K562 (cell line): ENCODE measurements around the gene MRPS24. TPM values are rescaled to one million over a fixed set of nuclear protein-coding genes. Genes with fewer than 3 reads are reported as not detected.
A peak's percentile ranks its signal among the peaks of the same experiment; 100 is the strongest.
"Not testable (repeated sequence)": the region's sequence is repeated elsewhere in the genome, so short reads cannot be mapped to it uniquely, and the experiment has no call there.

Experiments
- ATAC-seq: fragments of 200-7000 bp; cut with Tn5 transposase; 3 replicates; pipeline ENCODE4 v1.9.1; 2020; ENCODE audit warnings: moderate library complexity
- BruUV-seq: library from RNA; stranded (reverse); fragments of 400-500 nt; replicated peaks from 2 replicates; lab custom pipeline; 2021; lab: Mats Ljungman, UMichigan
- CTCF ChIA-PET: fragments of 300-600 bp; formaldehyde crosslinking; extraction: SDS; loops from one replicate; lab custom pipeline; 2021; ENCODE audit warnings: low intra/inter-chr PET ratio; lab: Yijun Ruan, JAX
- POLR2A ChIA-PET: fragments of 300-600, 350-650 bp; sonication (Branson Sonifier 250); formaldehyde crosslinking; extraction: SDS; loops from one replicate; lab custom pipeline; 2021; ENCODE audit warnings: antibody characterized with exemption, inconsistent platforms; lab: Yijun Ruan, JAX
- DNase-seq, 4 experiments: peaks; one replicate each; pipeline versions ENCODE4 v3.0.0 to v3.0.0-alpha.2; 2011 to 2018; ENCODE audit warnings: low spot score in 3 of 4, mixed read lengths in 3 of 4; ENCODE audit errors: extremely low read depth in 1 of 4
- FAIRE-seq: peaks from 2 replicates; lab custom pipeline; 2011; peaks lifted over from hg19 to GRCh38; lab: Jason Lieb, UNC
- H2AFZ ChIP-seq: 2 replicates; pipeline ENCODE4 v1.6.0; 2011; ENCODE audit warnings: low read depth, low read length, control low read depth, inconsistent platforms
- H3K27ac ChIP-seq: fragments of 200-600 bp; 3 replicates; pipeline ENCODE4 v1.8.0; 2011; ENCODE audit warnings: low read depth, mild to moderate bottlenecking, control low read depth, inconsistent platforms, low read length, moderate library complexity, mixed read lengths; ENCODE audit errors: extremely low read depth
- H3K27me3 ChIP-seq, 2 experiments: fragments of 300-600 bp in 1 of 2; 2 replicates in 1 of 2; 3 replicates in 1 of 2; pipeline versions ENCODE4 v1.6.0 to v1.8.0; 2011; ENCODE audit warnings: inconsistent platforms in 2 of 2, low read length in 2 of 2, mild to moderate bottlenecking in 1 of 2, mixed read lengths in 1 of 2, moderate library complexity in 1 of 2; ENCODE audit not compliant: control insufficient read depth in 2 of 2, insufficient read depth in 2 of 2
- H3K36me3 ChIP-seq: fragments of 300-600 bp; 3 replicates; pipeline ENCODE4 v1.8.0; 2011; ENCODE audit warnings: mild to moderate bottlenecking, low read length, inconsistent platforms; ENCODE audit not compliant: control insufficient read depth, insufficient read depth
- H3K4me1 ChIP-seq, 2 experiments: fragments of 200-600 bp in 1 of 2; replicated peaks in 1 of 2; 2 replicates in 1 of 2; 3 replicates in 1 of 2; pipeline versions ENCODE4 v1.5.1 to v1.8.0; 2011; ENCODE audit warnings: inconsistent platforms in 2 of 2, low read length in 2 of 2, mild to moderate bottlenecking in 1 of 2, mixed read lengths in 1 of 2, moderate library complexity in 1 of 2; ENCODE audit not compliant: control insufficient read depth in 2 of 2, insufficient read depth in 2 of 2
- H3K4me2 ChIP-seq: 2 replicates; pipeline ENCODE4 v1.6.1; 2011; ENCODE audit warnings: low read length, control low read depth, inconsistent platforms, mixed read lengths; ENCODE audit not compliant: insufficient read depth
- H3K4me3 ChIP-seq: fragments of 200-600 bp; sonication (generic), shearing (Covaris generic); 2 replicates; pipeline ENCODE4 v1.5.1; 2016; ENCODE audit warnings: control low read depth, inconsistent platforms
- H3K79me2 ChIP-seq: fragments of 200-600 bp; 3 replicates; pipeline ENCODE4 v1.8.0; 2011; ENCODE audit warnings: low read length, inconsistent platforms; ENCODE audit not compliant: control insufficient read depth, insufficient read depth
- H3K9ac ChIP-seq, 2 experiments: 2 replicates each; pipeline versions ENCODE4 v1.6.0 to v1.6.1; 2011; ENCODE audit warnings: low read depth in 2 of 2, low read length in 2 of 2, control low read depth in 1 of 2, inconsistent platforms in 1 of 2, mild to moderate bottlenecking in 1 of 2, mixed read lengths in 1 of 2; ENCODE audit not compliant: insufficient read depth in 1 of 2
- H3K9me1 ChIP-seq: one replicate; pipeline ENCODE4 v1.6.0; 2011; ENCODE audit warnings: inconsistent platforms, mild to moderate bottlenecking, low read length, moderate library complexity; ENCODE audit not compliant: control insufficient read depth, insufficient read depth
- H3K9me3 ChIP-seq: replicated peaks from 2 replicates; pipeline ENCODE4 v1.5.1; 2011; ENCODE audit warnings: low read depth, low read length, inconsistent platforms; ENCODE audit not compliant: control insufficient read depth, insufficient read depth
- H4K20me1 ChIP-seq: replicated peaks from 2 replicates; pipeline ENCODE4 v1.6.1; 2011; ENCODE audit warnings: low read length, inconsistent platforms, mixed read lengths; ENCODE audit not compliant: control insufficient read depth, insufficient read depth
- ARID1B ChIP-seq: fragments of 450-650 bp; IDR thresholded peaks from 2 replicates; pipeline ENCODE4 v1.6.1; 2016; ENCODE audit warnings: antibody characterized with exemption, mild to moderate bottlenecking, inconsistent platforms
- CBFA2T2 ChIP-seq: fragments of 450-650 bp; conservative IDR thresholded peaks from 2 replicates; pipeline ENCODE4 v1.6.1; 2017; ENCODE audit warnings: mild to moderate bottlenecking
- CBFA2T3 ChIP-seq: fragments of 450-650 bp; IDR thresholded peaks from 2 replicates; pipeline ENCODE4 v1.6.1; 2017
- CTBP1 ChIP-seq: fragments of 450-650 bp; IDR thresholded peaks from 2 replicates; pipeline ENCODE4 v1.6.1; 2016; ENCODE audit warnings: borderline replicate concordance
- EP300 ChIP-seq: IDR thresholded peaks from 2 replicates; pipeline ENCODE4 v1.6.1; 2012; ENCODE audit warnings: low read length, improper control_type of control experiment
- FOSL1 ChIP-seq: fragments of 200-800 bp; sonication (Bioruptor generic); conservative IDR thresholded peaks from 2 replicates; pipeline ENCODE4 v1.6.1; 2016; ENCODE audit warnings: missing genetic modification characterization, missing compliant biosample characterization
- GATAD2A ChIP-seq: fragments of 450-650 bp; IDR thresholded peaks from 2 replicates; pipeline ENCODE4 v1.6.1; 2017
- JUND ChIP-seq, 2 experiments: IDR thresholded peaks; 2 replicates in 1 of 2; 3 replicates in 1 of 2; pipeline ENCODE4 v1.6.1; 2011; ENCODE audit warnings: borderline replicate concordance in 2 of 2, low read depth in 2 of 2, low read length in 2 of 2, improper control_type of control experiment in 1 of 2, missing biosample characterization in 1 of 2, missing genetic modification characterization in 1 of 2, missing genetic modification reagents in 1 of 2
- KDM1A ChIP-seq, 2 experiments: fragments of 450-650 bp; IDR thresholded peaks; 2 replicates each; pipeline ENCODE4 v1.6.1; 2016; ENCODE audit warnings: mild to moderate bottlenecking in 2 of 2
- LEF1 ChIP-seq: fragments of 450-650 bp; IDR thresholded peaks from 2 replicates; pipeline ENCODE4 v1.6.1; 2016; ENCODE audit warnings: mild to moderate bottlenecking
- MTA2 ChIP-seq: fragments of 450-650 bp; IDR thresholded peaks from 2 replicates; pipeline ENCODE4 v1.6.1; 2016; ENCODE audit warnings: low read depth
- NCOR1 ChIP-seq: fragments of 450-650 bp; IDR thresholded peaks from 2 replicates; pipeline ENCODE4 v1.6.1; 2016; ENCODE audit warnings: mild to moderate bottlenecking, moderate library complexity
- NR2C1 ChIP-seq, 2 experiments: fragments of 450-650 bp; IDR thresholded peaks; 2 replicates each; pipeline ENCODE4 v1.6.1; 2017; ENCODE audit warnings: mild to moderate bottlenecking in 2 of 2, antibody characterized with exemption in 1 of 2, inconsistent platforms in 1 of 2, missing compliant biosample characterization in 1 of 2, missing genetic modification characterization in 1 of 2
- NR2C2 ChIP-seq, 2 experiments: fragments of 200-800 bp in 1 of 2; sonication (Bioruptor generic) in 1 of 2; sonication (generic) in 1 of 2; formaldehyde crosslinking in 1 of 2; IDR thresholded peaks; 2 replicates each; pipeline versions ENCODE4 v1.6.1 to v1.8.0; 2016 to 2022; ENCODE audit warnings: mild to moderate bottlenecking in 1 of 2, missing compliant biosample characterization in 1 of 2, missing genetic modification characterization in 1 of 2, missing genetic modification reagents in 1 of 2
- RCOR1 ChIP-seq, 2 experiments: IDR thresholded peaks; 2 replicates each; pipeline ENCODE4 v1.6.1; 2012; ENCODE audit warnings: low read depth in 2 of 2, low read length in 2 of 2, borderline replicate concordance in 1 of 2, improper control_type of control experiment in 1 of 2
- SMAD4 ChIP-seq: fragments of 250-450 bp; sonication (Bioruptor Pico); conservative IDR thresholded peaks from 2 replicates; pipeline ENCODE4 v1.8.0; 2021; ENCODE audit warnings: inconsistent platforms, mild to moderate bottlenecking, moderate library complexity
- SMARCA4 ChIP-seq: fragments of 450-650 bp; IDR thresholded peaks from 2 replicates; pipeline ENCODE4 v1.6.1; 2016
- SMARCE1 ChIP-seq: fragments of 450-650 bp; IDR thresholded peaks from 2 replicates; pipeline ENCODE4 v1.7.1; 2016; ENCODE audit warnings: mild to moderate bottlenecking
- SOX6 ChIP-seq: fragments of 450-650 bp; IDR thresholded peaks from 2 replicates; pipeline ENCODE4 v1.6.1; 2014; ENCODE audit warnings: mild to moderate bottlenecking
- TAL1 ChIP-seq: fragments of 450-650 bp; IDR thresholded peaks from 2 replicates; pipeline ENCODE4 v1.6.1; 2016; ENCODE audit warnings: mild to moderate bottlenecking
- TCF3 ChIP-seq: sonication (generic); formaldehyde crosslinking; IDR thresholded peaks from 2 replicates; pipeline ENCODE4 v1.4.0; 2020; ENCODE audit warnings: mild to moderate bottlenecking, missing genetic modification reagents
- TEAD4 ChIP-seq, 2 experiments: sonication (generic) in 1 of 2; formaldehyde crosslinking in 1 of 2; IDR thresholded peaks; 2 replicates each; pipeline versions ENCODE4 v1.6.1 to v1.8.0; 2012 to 2022; ENCODE audit warnings: borderline replicate concordance in 1 of 2, inconsistent platforms in 1 of 2, low read length in 1 of 2, mild to moderate bottlenecking in 1 of 2, missing genetic modification reagents in 1 of 2
- ZBTB7A ChIP-seq: IDR thresholded peaks from 2 replicates; pipeline ENCODE4 v1.6.1; 2011; ENCODE audit warnings: low read depth, mild to moderate bottlenecking, low read length, moderate library complexity, borderline replicate concordance; ENCODE audit not compliant: control insufficient read depth
- WGBS: fragments of 100-300 bp; shearing (Covaris generic); methylation state at CpG from one replicate; pipeline ENCODE4 v1.1.6; 2016; ENCODE audit warnings: low coverage, mixed read lengths; ENCODE audit not compliant: insufficient coverage; ENCODE audit errors: missing lambda C conversion rate; 5-methylcytosine and 5-hydroxymethylcytosine counted together
- in situ Hi-C: fragments of 300-500 bp; cut with MboI; formaldehyde crosslinking; loops from 4 replicates; pipeline ENCODE4 v1.15.0; 2018; ENCODE audit warnings: inconsistent platforms, mixed read lengths
- intact Hi-C: fragments of 100-400 bp; cut with micrococcal nuclease; formaldehyde crosslinking; loops from 2 replicates; pipeline ENCODE4 v1.14.2; 2022
- polyA plus RNA-seq, 8 experiments: library from polyadenylated mRNA; depleted of rRNA in 4 of 8; stranded (reverse) in 5 of 8; unstranded in 3 of 8; fragments of >200 nt; fragmentation: Nextera tagmentation in 2 of 8; fragmentation: Illumina TruSeq in 1 of 8; extraction: Ambion mirVana in 2 of 8; extraction: Trizol in 1 of 8; gene quantifications; 2 replicates each; pipeline versions ENCODE4 v1.2.1 to v1.2.3, GENCODE V29; 2011 to 2014; ENCODE audit warnings: inconsistent platforms in 1 of 8, missing spikeins in 1 of 8
- total RNA-seq, 7 experiments: library from RNA; depleted of rRNA in 6 of 7; stranded (reverse); fragments of >200 nt in 6 of 7; fragmentation: Illumina TruSeq in 2 of 7; extraction: Trizol in 2 of 7; gene quantifications; 2 replicates each; pipeline versions ENCODE4 v1.2.1 to v1.2.3, GENCODE V29; 2011 to 2021; ENCODE audit warnings: low replicate concordance in 1 of 7
- TF ChIP-seq, protein P1 (sequence below): sonication (generic); IDR thresholded peaks from 2 replicates; pipeline ENCODE4 v1.6.1; 2016

The MRPS24 gene
- total and polyA plus RNA-seq, 9 of the 15 experiments (the other 6 are each of a cell fraction or from before 2014, with no cell fraction given), result 51.4 to 214 (median 169) TPM

DNA sequence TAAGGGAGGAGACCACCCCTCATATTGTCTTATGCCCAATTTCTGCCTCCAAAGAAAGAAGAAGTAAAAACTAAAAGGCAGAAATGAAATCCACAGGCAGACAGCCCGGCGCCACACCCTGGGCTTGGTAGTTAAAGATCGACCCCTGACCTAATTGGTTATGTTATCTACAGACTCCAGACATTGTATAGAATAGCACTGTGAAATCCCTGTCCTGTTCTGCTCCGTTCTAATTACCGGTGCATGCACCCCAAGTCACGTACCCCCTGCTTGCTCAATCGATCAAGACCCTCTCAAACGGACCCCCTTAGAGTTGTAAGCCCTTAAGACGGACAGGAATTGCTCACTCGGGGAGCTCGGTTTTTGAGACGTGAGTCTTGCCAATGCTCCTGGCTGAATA lies 44.8 kb downstream of the MRPS24 start:
- H3K36me3 ChIP-seq; H3K9me1 ChIP-seq; BruUV-seq; H3K9ac ChIP-seq; H2AFZ ChIP-seq; H3K4me2 ChIP-seq; H3K4me3 ChIP-seq; H3K4me1 ChIP-seq; intact Hi-C loops; H3K9me3 ChIP-seq; H3K79me2 ChIP-seq; H4K20me1 ChIP-seq; FAIRE-seq; in situ Hi-C loops; H3K27ac ChIP-seq; TF ChIP-seq NR2C2 (CRISPR knock-in tag; IDR thresholded peaks at IDR 0.05); JUND (tag; IDR thresholded peaks at IDR 0.05; ENCODE audit: borderline replicate concordance, low read depth, low read length); TEAD4 (CRISPR knock-in tag; IDR thresholded peaks at IDR 0.05; ENCODE audit: borderline replicate concordance); NR2C1 (IDR thresholded peaks at IDR 0.05): not testable (repeated sequence)
- ChIA-PET CTCF (interaction anchor here (0.6 kb wide), 1 partner anchor 364 kb away, joined by 3 read pairs; no protein-coding TSS in a partner anchor), POLR2A (interaction anchor here (1.4 to 1.7 kb wide), 2 partner anchors 9 to 12 kb away, joined by 3 to 4 read pairs; no protein-coding TSS in a partner anchor)
- H3K27me3 ChIP-seq, result peaks cover 20 to 21% of the 10 kb centered on the region in 2 experiments
- 1% methylated on average over 11 of the region's 12 CpGs for WGBS
- ATAC-seq (peak; percentile 76), DNase-seq (peak in 1 of 4 experiments; percentile 16)
- peak; percentile 11 to 15; a peak in 1 of 4 replicates for TF ChIP-seq KDM1A (IDR thresholded peaks at IDR 0.05)
- TF ChIP-seq, protein P1, sequence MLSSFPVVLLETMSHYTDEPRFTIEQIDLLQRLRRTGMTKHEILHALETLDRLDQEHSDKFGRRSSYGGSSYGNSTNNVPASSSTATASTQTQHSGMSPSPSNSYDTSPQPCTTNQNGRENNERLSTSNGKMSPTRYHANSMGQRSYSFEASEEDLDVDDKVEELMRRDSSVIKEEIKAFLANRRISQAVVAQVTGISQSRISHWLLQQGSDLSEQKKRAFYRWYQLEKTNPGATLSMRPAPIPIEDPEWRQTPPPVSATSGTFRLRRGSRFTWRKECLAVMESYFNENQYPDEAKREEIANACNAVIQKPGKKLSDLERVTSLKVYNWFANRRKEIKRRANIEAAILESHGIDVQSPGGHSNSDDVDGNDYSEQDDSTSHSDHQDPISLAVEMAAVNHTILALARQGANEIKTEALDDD, result peak; percentile 53; the same call in 1 of the 2 replicates
- peak; percentile 43; the same call in 1 of the 2 replicates for TF ChIP-seq MTA2
- TF ChIP-seq ARID1B, result peak; percentile 75
- TF ChIP-seq RCOR1 (IDR thresholded peaks at IDR 0.05; ENCODE audit: borderline replicate concordance in 1 of 2, low read depth in 2 of 2, low read length in 2 of 2), result peak in 1 of 2 experiments; percentile 63; a peak in 2 of 4 replicates
- peak; percentile 62; the same call in 1 of the 2 replicates for TF ChIP-seq SMARCE1
- TF ChIP-seq NR2C2 (tag; IDR thresholded peaks at IDR 0.05), result peak; percentile 15; the same call in 1 of the 2 replicates
- TF ChIP-seq ZBTB7A, result 0 out of 2 replicates have a peak, but pooled peaks have one; percentile 21
- peak; percentile 69; the same call in 1 of the 2 replicates for TF ChIP-seq SOX6
- TF ChIP-seq CBFA2T2, result peak; percentile 38; the same call in 1 of the 2 replicates
- peak; percentile 50; the same call in 1 of the 2 replicates for TF ChIP-seq LEF1
- 0 out of 2 replicates have a peak, but pooled peaks have one; percentile 35 for TF ChIP-seq SMARCA4
- peak; percentile 69 for TF ChIP-seq TCF3
- TF ChIP-seq CBFA2T3, result peak; percentile 66
- TF ChIP-seq NCOR1, result peak; percentile 48; the same call in 1 of the 2 replicates
- 0 out of 2 replicates have a peak, but pooled peaks have one; percentile 32 for TF ChIP-seq CTBP1
- TF ChIP-seq EP300, result peak; percentile 33
- TF ChIP-seq JUND (IDR thresholded peaks at IDR 0.05; ENCODE audit: borderline replicate concordance, low read depth, low read length), result 0 out of 2 replicates have a peak, but pooled peaks have one; percentile 1
- peak; percentile 19; the same call in 1 of the 2 replicates for TF ChIP-seq GATAD2A
- TF ChIP-seq TEAD4 (IDR thresholded peaks at IDR 0.05; ENCODE audit: low read length), result peak; percentile 52; the same call in 1 of the 2 replicates
- TF ChIP-seq FOSL1, result 0 out of 2 replicates have a peak, but pooled peaks have one; percentile 34
- TF ChIP-seq SMAD4 (CRISPR knock-in tag), result peak; percentile 91
- TF ChIP-seq TAL1, result peak; percentile 69
- 0 out of 2 replicates have a peak, but pooled peaks have one; percentile 10 for TF ChIP-seq NR2C1 (tag; IDR thresholded peaks at IDR 0.05)
